HG03066 (cell line): ENCODE results near the gene CAB39L.
"Not testable (repeated sequence)": the region's sequence is repeated elsewhere in the genome, so short reads cannot be mapped to it uniquely, and the experiment has no call there.

Experiments
- ATAC-seq: cut with Tn5 transposase; IDR thresholded peaks from one replicate; pipeline ENCODE4 v1.9.1; 2021; ENCODE audit warnings: low read depth; ENCODE audit not compliant: unreplicated experiment

The CAB39L gene

DNA sequence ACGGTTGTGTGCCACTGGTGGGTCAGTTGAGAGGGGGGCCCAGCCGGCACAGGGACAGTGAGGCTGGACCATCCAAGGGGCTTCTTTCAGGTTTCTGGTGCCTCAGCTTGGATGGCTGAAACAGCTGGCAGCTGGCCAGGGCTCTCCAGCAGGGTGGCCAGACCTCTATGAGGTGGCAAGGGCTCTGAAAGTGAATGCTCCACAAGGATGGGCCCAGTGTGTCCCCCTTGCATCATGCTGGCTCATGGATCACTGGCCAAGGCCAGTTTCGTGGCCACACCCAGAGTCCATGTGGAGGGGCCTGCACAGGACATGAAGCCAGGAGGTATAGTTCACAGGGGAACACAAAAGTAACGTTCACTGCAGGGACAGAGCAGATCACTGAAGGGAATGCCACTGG lies 146.5 kb downstream of the CAB39L start:
- no peak for ATAC-seq

DNA sequence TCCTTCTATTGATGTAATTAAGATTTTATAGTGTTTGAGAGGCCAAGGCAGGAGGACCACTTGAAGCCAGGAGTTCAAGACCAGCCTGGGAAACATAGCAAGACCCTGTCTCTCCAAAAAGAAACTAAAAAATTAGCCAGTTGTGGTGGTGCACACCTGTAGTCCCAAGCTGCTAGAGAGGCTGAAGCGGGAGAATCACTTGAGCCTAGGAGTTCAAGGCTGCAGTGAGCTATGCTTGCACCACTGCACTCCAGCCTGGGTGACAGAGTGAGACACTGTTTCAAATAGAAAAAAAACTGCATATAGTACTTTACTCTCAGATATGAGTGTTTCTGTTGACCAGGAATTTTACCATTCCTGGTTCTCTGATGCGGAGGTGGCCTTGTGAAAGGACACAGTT lies 147.2 kb downstream of the CAB39L start:
- no peak for ATAC-seq

- no peak for ATAC-seq
These were observed 148.6 kb downstream of the CAB39L start for GRCh38 chr13:49295244-49295643.

DNA sequence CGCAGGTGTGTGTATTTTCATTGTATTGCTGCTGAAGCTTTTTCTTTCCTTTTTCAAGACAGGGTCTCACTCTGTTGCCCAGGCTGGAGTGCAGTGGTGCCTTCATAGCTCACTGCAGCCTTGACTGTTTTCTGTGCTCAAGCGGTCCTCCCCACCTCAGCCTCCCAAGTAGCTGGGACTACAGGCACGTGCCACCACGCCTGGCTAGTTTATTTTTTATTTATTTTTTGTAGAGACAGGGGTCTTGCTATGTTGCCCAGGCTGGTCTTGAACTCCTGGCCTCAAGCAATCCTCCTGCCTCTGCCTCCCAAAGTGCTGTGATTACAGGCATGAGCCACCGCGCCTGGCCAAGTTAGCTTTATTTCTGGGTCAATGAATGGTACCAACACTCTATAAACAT lies 149.1 kb downstream of the CAB39L start:
- ATAC-seq, result not testable (repeated sequence)

- ATAC-seq, result no peak
These were observed 150.9 kb downstream of the CAB39L start for GRCh38 chr13:49292742-49293486.

DNA sequence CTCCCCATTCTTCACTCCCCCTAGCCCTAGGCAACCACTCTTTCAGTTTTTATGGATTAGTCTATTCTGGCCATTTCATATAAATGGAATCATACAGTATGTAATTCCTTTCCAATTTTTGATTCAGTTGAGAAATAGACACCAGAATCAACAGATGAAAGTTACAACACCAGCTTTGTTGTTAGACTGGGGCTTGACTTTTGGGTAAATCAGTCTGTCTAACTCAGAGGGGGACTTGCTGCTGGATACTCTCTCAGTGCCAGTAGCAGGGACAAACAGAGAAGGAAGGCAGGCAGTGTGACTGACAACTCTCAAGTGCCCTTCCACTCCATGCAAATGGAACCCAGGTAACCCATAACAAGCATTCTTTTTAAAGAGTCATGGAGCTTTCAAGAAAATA lies 155.4 kb downstream of the CAB39L start:
- no peak for ATAC-seq

- ATAC-seq, result no peak
These were observed 155.9 kb downstream of the CAB39L start for GRCh38 chr13:49287995-49288394.

- no peak for ATAC-seq
These were observed 164.0 kb downstream of the CAB39L start for GRCh38 chr13:49279885-49280284.

DNA sequence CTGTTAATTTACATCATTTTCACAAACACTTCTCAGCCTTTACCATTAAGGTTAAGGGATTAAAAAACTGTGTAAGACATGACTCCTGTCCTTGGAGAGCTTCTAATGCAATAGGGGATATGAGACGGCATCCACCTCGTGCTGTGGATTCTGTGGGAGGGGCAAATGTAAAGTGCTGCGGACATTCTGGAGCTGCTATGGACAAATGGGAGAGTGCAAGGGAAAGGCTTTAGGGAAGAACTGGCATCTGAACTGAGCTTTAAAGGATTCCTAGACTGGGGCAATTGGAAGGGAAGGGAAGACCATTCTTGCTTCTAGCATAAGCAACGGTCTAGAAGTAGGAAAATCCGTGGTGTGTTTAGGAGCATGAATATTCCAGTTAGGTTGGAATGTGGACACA lies 164.8 kb downstream of the CAB39L start:
- ATAC-seq, result no peak

DNA sequence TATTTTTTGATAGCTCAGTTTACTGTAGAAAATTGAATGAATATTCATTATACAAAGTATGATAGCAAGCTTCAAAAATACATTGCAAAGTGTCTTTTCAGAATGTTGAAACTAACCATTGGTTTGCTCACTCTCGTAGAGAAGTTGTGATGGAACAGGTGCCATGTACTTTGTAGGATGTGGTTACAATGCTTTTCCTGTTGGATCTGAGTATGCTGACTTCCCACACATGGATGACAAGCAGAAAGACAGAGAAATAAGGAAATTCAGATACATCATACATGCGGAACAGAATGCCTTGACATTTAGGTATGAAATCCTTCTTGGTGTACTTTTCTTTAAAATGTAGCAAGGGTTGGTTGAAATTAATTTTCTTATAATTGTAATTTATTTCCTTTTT lies 165.7 kb downstream of the CAB39L start:
- no peak for ATAC-seq

- ATAC-seq, result no peak
These were observed 171.6 kb downstream of the CAB39L start for GRCh38 chr13:49272296-49272695.

DNA sequence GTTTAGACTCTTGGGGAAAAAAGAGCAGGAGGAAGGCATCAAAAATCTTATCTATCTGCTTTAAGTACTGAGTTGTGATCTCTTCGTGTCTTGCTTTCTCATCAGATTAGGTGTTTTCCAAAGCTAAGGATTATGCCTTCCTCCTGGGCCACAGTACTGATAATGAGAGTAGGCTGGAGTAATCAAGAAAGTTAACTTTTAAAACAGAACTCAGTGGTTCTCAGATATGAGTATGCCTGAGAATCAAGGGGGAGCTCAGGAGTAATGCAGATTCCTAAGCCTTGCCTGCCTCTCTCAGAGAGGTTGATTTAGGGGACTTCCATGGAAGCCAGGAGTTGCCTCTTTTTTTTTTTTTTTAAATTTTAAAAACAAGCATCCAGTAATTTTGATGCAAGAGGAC lies 172.6 kb downstream of the CAB39L start:
- no peak for ATAC-seq

DNA sequence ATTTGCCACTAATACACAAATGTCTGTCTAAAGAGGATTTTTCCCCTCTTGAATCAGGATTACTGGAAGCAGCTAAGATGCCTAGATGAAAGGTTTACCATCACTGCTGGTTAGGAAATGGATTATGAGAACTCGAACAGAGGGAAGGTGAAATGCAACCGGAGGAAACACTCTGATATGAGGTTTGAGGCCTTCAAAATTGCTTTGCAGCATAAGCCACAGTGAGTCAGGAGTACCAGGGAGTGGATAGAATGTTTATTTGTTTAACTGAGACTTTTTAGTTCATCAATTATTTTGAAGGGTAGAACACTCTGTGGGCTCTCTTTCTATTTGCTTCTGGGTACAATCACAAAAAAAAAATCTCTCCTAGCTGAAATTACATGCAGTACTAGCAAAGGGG lies 178.0 kb downstream of the CAB39L start:
- ATAC-seq, result no peak

GRCh38 chr13:49262634-49263033 lies 181.2 kb downstream of the CAB39L start:
- ATAC-seq, result no peak

DNA sequence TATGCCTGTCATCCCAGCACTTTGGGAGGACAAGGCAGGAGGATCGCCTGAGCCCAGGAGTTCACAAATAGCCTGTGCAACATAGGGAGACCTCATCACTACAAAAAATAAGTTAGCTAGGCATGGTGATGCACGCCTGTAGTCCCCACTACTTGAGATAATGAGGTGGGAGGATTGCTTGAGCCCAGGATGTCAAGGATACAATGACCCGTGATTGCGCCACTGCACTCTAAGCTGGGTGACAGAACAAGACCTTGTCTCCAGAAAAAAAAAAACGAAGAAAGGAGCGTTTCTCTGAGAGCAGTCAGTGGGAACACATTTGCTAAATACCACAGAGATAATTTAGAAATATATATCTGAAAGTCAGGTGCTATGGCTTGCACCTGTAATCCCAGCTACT lies 184.3 kb downstream of the CAB39L start:
- no peak for ATAC-seq
